PC-3 (cell line): ENCODE results near the gene ZNF488. TPM values are rescaled to one million over a fixed set of nuclear protein-coding genes. Genes with fewer than 3 reads are reported as not detected.

Source experiments
- ATAC-seq: fragments of 200-7000 bp; cut with Tn5 transposase; 2 replicates; pipeline ENCODE4 v1.9.1; 2020; ENCODE audit warnings: mild to moderate bottlenecking, moderate library complexity
- BruUV-seq: library from RNA; stranded (reverse); fragments of 400-500 nt; replicated peaks from 2 replicates; lab custom pipeline; 2021; lab: Mats Ljungman, UMichigan
- CTCF ChIA-PET: fragments of 300-600 bp; sonication (Branson Sonifier 250); formaldehyde crosslinking; loops from one replicate; lab custom pipeline; 2022; ENCODE audit warnings: antibody characterized with exemption; lab: Charles Lee
- POLR2A ChIA-PET: fragments of 300-600 bp; sonication (Branson Sonifier 250); formaldehyde crosslinking; loops from one replicate; lab custom pipeline; 2022; ENCODE audit warnings: antibody characterized with exemption; ENCODE audit not compliant: unreplicated experiment; lab: Charles Lee
- DNase-seq: peaks from one replicate; pipeline ENCODE4 v3.0.0-alpha.2; 2015
- H2AFZ ChIP-seq: fragments of 300-600 bp; sonication (generic); 2 replicates; pipeline ENCODE4 v1.6.0; 2016; ENCODE audit warnings: antibody characterized with exemption, low read length
- H3F3A ChIP-seq: fragments of 300-600 bp; sonication (generic); one replicate; pipeline ENCODE4 v1.6.0; 2017; ENCODE audit warnings: antibody characterized with exemption, low read length, control low read depth, mild to moderate bottlenecking; ENCODE audit not compliant: unreplicated experiment
- H3K27ac ChIP-seq: fragments of 300-600 bp; sonication (generic); 2 replicates; pipeline ENCODE4 v1.5.1; 2016; ENCODE audit warnings: mild to moderate bottlenecking, low read length
- H3K27me3 ChIP-seq: fragments of 300-600 bp; sonication (generic); 2 replicates; pipeline ENCODE4 v1.6.1; 2016; ENCODE audit warnings: low read length, mixed read lengths
- H3K36me3 ChIP-seq: fragments of 300-600 bp; sonication (generic); 2 replicates; pipeline ENCODE4 v1.6.1; 2016; ENCODE audit warnings: low read depth, mixed run types, low read length, mixed read lengths
- H3K4me1 ChIP-seq: fragments of 300-600 bp; sonication (generic); 2 replicates; pipeline ENCODE4 v1.5.1; 2016; ENCODE audit warnings: low read length; ENCODE audit not compliant: insufficient read depth
- H3K4me2 ChIP-seq: fragments of 300-600 bp; sonication (generic); 2 replicates; pipeline ENCODE4 v1.6.0; 2016; ENCODE audit warnings: low read length
- H3K4me3 ChIP-seq: fragments of 300-600 bp; sonication (generic); 2 replicates; pipeline ENCODE4 v1.5.1; 2016; ENCODE audit warnings: mild to moderate bottlenecking, low read length, mixed read lengths
- H3K79me2 ChIP-seq: fragments of 300-600 bp; sonication (generic); 2 replicates; pipeline ENCODE4 v1.6.1; 2017; ENCODE audit warnings: low read length, mixed read lengths
- H3K9ac ChIP-seq: fragments of 300-600 bp; sonication (generic); 2 replicates; pipeline ENCODE4 v1.6.0; 2016; ENCODE audit warnings: mild to moderate bottlenecking, low read length
- H3K9me2 ChIP-seq: fragments of 300-600 bp; sonication (generic); replicated peaks from 2 replicates; pipeline ENCODE4 v1.6.1; 2016; ENCODE audit warnings: mixed run types, low read length, mixed read lengths
- H3K9me3 ChIP-seq: fragments of 300-600 bp; sonication (generic); 2 replicates; pipeline ENCODE4 v1.6.1; 2016; ENCODE audit warnings: low read length, mixed read lengths
- H4K20me1 ChIP-seq: fragments of 300-600 bp; sonication (generic); 2 replicates; pipeline ENCODE4 v1.6.1; 2016; ENCODE audit warnings: low read length, mixed read lengths
- EZH2 ChIP-seq: fragments of 300-600 bp; sonication (generic); IDR thresholded peaks from one replicate; pipeline ENCODE4 v1.6.1; 2017; ENCODE audit warnings: antibody characterized with exemption, mild to moderate bottlenecking, low read length; ENCODE audit not compliant: unreplicated experiment
- EZH2phosphoT487 ChIP-seq: fragments of 300-600 bp; sonication (generic); IDR thresholded peaks from 2 replicates; pipeline ENCODE4 v1.6.1; 2018; ENCODE audit warnings: mild to moderate bottlenecking, antibody characterized with exemption, low read length, borderline replicate concordance
- intact Hi-C: fragments of 100-400 bp; cut with micrococcal nuclease; formaldehyde crosslinking; loops from 2 replicates; pipeline ENCODE4 v1.9.0; 2023
- total RNA-seq: library from RNA; depleted of rRNA; stranded (reverse); fragments of >200 nt; gene quantifications from 2 replicates; pipeline ENCODE4 v1.2.3, GENCODE V29; 2014
- TF ChIP-seq, protein P1 (sequence below): fragments of 300-600 bp; sonication (generic); conservative IDR thresholded peaks from 2 replicates; pipeline ENCODE4 v1.5.1; 2017; ENCODE audit warnings: antibody characterized with exemption, low read depth, mild to moderate bottlenecking, low read length

Gene ZNF488
- total RNA-seq, 1 experiment from 2014 or later, result 1.7 TPM

DNA sequence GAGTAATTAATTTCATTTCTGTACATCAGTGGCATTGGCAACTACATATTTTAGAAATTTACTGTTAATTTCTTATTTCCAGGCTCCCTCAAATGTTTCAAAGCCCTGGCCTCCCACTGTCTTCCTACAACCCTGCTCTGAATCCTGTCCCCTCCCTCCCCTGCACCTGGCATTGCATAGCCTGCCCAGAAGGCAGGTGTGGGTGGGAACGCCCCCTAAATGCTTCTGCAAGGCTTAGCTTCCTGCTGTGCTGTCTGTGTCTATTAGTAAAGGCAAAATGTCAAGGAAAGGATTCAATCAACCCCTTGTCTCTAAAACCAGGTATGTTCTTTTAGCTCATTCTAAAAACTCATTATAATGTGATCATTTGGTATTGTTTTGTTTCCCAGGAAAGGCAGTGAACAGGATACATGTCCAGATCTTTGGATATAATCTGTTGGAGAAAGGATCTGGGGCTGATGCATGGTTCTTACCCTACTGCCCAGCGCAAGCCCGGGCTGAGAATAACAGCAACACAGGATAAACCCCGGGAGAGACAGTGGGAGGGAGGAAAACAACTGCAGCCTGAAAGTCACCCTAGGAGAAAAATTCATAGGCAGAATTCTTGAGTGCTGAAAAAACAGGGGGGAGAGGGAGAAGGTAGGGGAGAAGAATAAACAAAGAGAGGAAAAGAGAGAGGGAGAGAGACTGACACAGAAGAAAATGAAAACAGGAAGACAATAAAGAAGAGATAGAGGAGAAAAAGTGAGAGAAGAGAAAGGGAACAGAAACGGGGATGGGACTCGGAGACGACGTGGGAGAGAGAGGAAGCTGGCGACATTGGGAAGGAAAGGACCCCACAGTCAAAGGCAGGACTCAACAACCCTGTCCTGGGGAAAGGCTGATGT lies 589 bp downstream of the ZNF488 start:
- H3F3A ChIP-seq, result no peaks in the 10 kb centered on the region
- TF ChIP-seq EZH2 (no peak), EZH2phosphoT487 (no peak)
- TF ChIP-seq, protein P1, sequence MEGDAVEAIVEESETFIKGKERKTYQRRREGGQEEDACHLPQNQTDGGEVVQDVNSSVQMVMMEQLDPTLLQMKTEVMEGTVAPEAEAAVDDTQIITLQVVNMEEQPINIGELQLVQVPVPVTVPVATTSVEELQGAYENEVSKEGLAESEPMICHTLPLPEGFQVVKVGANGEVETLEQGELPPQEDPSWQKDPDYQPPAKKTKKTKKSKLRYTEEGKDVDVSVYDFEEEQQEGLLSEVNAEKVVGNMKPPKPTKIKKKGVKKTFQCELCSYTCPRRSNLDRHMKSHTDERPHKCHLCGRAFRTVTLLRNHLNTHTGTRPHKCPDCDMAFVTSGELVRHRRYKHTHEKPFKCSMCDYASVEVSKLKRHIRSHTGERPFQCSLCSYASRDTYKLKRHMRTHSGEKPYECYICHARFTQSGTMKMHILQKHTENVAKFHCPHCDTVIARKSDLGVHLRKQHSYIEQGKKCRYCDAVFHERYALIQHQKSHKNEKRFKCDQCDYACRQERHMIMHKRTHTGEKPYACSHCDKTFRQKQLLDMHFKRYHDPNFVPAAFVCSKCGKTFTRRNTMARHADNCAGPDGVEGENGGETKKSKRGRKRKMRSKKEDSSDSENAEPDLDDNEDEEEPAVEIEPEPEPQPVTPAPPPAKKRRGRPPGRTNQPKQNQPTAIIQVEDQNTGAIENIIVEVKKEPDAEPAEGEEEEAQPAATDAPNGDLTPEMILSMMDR, result no peak
- CTCF ChIA-PET, result no interaction called here
- H3K27me3 ChIP-seq, result no peaks in the 10 kb centered on the region
- no peaks in the 10 kb centered on the region for H3K36me3 ChIP-seq
- H3K4me1 ChIP-seq, result peaks cover 4% of the 10 kb centered on the region; the same call in 1 of the 2 replicates
- no peak for DNase-seq
- no peaks in the 10 kb centered on the region for H3K9me2 ChIP-seq
- H3K4me2 ChIP-seq, result peak overlapping the region; percentile 87
- no peaks in the 10 kb centered on the region for H3K79me2 ChIP-seq
- intact Hi-C loops, result no loop called here
- H3K9me3 ChIP-seq, result no peaks in the 10 kb centered on the region
- H3K27ac ChIP-seq, result no peak overlapping the region
- POLR2A ChIA-PET, result interaction anchor here (0.6 kb wide), 1 partner anchor 269 kb away, joined by 5 read pairs; no protein-coding TSS in a partner anchor
- H3K9ac ChIP-seq, result peak overlapping the region; percentile 39; the same call in 1 of the 2 replicates
- no peaks in the 10 kb centered on the region for H4K20me1 ChIP-seq
- H3K4me3 ChIP-seq, result peak overlapping the region; percentile 76
- H2AFZ ChIP-seq, result peak overlapping the region; percentile 84
- BruUV-seq, result no TSS peak
- ATAC-seq, result no peak

DNA sequence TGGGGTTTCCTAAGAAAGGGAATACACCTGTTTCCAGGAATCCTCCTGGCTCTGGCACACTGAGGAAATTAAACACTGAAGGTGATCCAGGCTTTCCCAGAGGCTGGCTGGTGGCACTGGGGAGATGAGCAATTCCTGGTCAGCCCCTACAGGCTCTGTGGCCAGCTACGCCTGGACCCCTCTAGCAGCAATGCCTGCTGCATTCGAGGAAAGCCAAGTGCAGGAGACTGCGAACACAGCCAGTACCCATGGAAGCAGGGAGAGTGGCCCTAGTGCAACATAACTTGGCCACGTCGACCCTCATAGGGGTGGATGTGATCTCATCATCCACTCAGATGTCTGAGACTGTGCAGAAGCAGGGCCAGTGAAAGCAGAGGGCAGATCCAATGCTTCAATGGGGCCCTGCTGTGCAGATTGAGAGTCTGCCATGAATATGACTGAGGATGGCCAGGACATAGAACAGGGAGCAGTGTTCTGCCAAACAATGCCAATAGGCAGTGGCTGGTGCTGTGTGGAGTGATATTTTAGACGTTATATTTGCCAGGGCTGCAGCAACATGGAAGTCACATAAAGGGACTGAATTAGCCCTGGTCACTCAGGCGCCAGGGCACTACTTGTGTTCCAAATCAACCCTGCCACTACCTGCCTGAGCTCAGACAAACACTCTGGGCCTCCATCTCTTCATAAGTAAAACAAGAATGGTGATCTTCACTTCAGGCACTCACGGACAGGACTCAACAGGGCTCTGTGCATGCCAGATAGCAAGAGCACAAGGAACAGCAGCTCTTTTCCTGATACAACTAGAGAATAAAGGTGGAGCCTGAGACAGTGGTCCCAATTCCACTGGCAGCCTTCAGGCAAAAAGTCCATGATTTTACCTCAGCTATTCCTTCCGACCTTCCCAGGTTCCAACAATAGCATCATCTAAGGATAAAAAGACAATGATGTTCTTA lies 2.4 kb downstream of the ZNF488 start:
- Histone ChIP-seq H3K36me3 (no peaks in the 10 kb centered on the region), H3K9ac (no peak overlapping the region), H3K4me3 (no peak overlapping the region), H2AFZ (no peak overlapping the region), H3K9me2 (no peaks in the 10 kb centered on the region), H3K27me3 (no peaks in the 10 kb centered on the region), H3K4me2 (no peak overlapping the region), H3K27ac (no peak overlapping the region), H3K79me2 (no peaks in the 10 kb centered on the region), H3F3A (no peaks in the 10 kb centered on the region), H3K4me1 (peaks cover 4% of the 10 kb centered on the region; the same call in 1 of the 2 replicates), H4K20me1 (no peaks in the 10 kb centered on the region), H3K9me3 (no peaks in the 10 kb centered on the region)
- ATAC-seq (no peak), DNase-seq (no peak)
- TF ChIP-seq, protein P1, result no peak
- no peak for TF ChIP-seq EZH2phosphoT487
- POLR2A ChIA-PET, result no interaction called here
- intact Hi-C loops, result no loop called here
- BruUV-seq, result no TSS peak
- CTCF ChIA-PET, result no interaction called here
